ENCODE data around the gene GRK5. TPM values are rescaled to one million over a fixed set of nuclear protein-coding genes. Genes with fewer than 3 reads are reported as not detected.
"Not testable (repeated sequence)": the region's sequence is repeated elsewhere in the genome, so short reads cannot be mapped to it uniquely, and the experiment has no call there.

GRK5 gene
- total and polyA plus RNA-seq, 8 donors, result 34.6 to 60.8 (median 54.5) TPM

DNA sequence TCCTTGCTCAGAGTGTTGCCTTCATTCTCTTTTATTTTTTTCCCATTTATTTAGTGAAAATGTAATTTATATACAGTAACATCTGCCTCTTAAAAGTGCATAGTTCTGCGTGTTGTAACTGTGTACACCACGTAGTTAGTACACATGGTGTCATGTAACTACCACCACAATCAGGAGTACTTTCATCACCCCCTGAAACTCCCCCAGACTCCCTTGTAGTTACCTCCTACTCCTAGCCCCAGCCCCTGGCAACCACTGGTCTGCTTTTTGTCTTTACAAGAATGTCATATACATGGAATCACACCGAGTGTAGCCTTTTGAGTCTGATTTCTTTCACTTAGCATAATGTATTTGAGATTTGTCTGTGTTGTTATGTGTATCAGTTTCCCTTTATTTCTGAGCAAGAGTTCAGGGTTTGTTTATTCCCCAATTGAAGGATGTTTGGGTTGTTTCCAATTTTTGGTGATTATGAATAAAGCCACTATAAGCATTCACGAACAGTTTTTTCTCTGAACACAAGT, 50.6 kb downstream of the GRK5 start:
- H3K27ac ChIP-seq, result no peak overlapping the region
- ATAC-seq, result no peak
- intact Hi-C loops (cut with DNase I), result no loop called here

GRCh38 chr10:119259345-119259744, 52.0 kb downstream of the GRK5 start:
- intact Hi-C loops (cut with DNase I), result no loop called here

More for the DNA sequence above, 50.6 kb downstream of the GRK5 start:
- Histone ChIP-seq H3K36me3 (no peaks in the 10 kb centered on the region), H3K9me3 (no peaks in the 10 kb centered on the region), H3K4me3 (no peak overlapping the region), H3K4me1 (peaks cover 15 to 33% of the 10 kb centered on the region in 2 donors), H3K27me3 (no peaks in the 10 kb centered on the region)
- DNase-seq, result no peak
- TF ChIP-seq CTCF (IDR thresholded peaks at IDR 0.05), result no peak

DNA sequence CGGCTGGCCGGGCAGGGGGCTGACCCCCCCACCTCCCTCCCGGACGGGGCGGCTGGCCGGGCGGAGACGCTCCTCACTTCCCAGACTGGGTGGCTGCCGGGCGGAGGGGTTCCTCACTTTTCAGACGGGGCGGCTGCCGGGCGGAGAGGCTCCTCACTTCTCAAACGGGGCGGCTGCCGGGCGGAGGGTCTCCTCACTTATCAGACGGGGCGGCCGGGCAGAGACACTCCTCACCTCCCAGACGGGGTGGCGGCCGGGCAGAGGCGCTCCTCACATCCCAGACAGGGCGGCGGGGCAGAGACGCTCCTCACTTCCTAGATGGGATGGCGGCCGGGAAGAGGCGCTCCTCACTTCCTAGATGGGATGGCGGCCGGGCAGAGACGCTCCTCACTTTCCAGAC, 53.6 kb downstream of the GRK5 start:
- ATAC-seq; H3K27me3 ChIP-seq; H3K27ac ChIP-seq; DNase-seq; H3K4me3 ChIP-seq; H3K9me3 ChIP-seq; H3K36me3 ChIP-seq; intact Hi-C loops (cut with DNase I): not testable (repeated sequence)
- H3K4me1 ChIP-seq, result peaks cover 0 to 17% of the 10 kb centered on the region in 2 donors

More at GRCh38 chr10:119259345-119259744, 52.0 kb downstream of the GRK5 start:
- no peak for ATAC-seq
- H3K4me1 ChIP-seq, result peaks cover 6 to 28% of the 10 kb centered on the region in 2 donors
- H3K4me3 ChIP-seq, result no peak overlapping the region
- no peak for DNase-seq
- no peaks in the 10 kb centered on the region for H3K36me3 ChIP-seq
- no peak overlapping the region for H3K27ac ChIP-seq
- no peaks in the 10 kb centered on the region for H3K27me3 ChIP-seq
- H3K9me3 ChIP-seq, result no peaks in the 10 kb centered on the region
- no peak for TF ChIP-seq CTCF (IDR thresholded peaks at IDR 0.05)

- Histone ChIP-seq H3K27me3 (no peaks in the 10 kb centered on the region), H3K36me3 (no peaks in the 10 kb centered on the region), H3K4me1 (peaks cover 0 to 28% of the 10 kb centered on the region in 2 donors), H3K27ac (peak overlapping the region; percentile 15 to 46), H3K9me3 (no peaks in the 10 kb centered on the region), H3K4me3 (no peak overlapping the region)
- no peak for DNase-seq
- ATAC-seq, result no peak
- no peak for TF ChIP-seq CTCF (IDR thresholded peaks at IDR 0.05)
- intact Hi-C loops (cut with DNase I), result no loop called here
Measured at GRCh38 chr10:119263951-119264617, 56.7 kb downstream of the GRK5 start.

- H3K27me3 ChIP-seq, result no peaks in the 10 kb centered on the region
- intact Hi-C loops (cut with DNase I), result no loop called here
- ATAC-seq (no peak), DNase-seq (no peak)
- no peaks in the 10 kb centered on the region for H3K9me3 ChIP-seq
- H3K4me3 ChIP-seq, result no peak overlapping the region
- H3K36me3 ChIP-seq, result no peaks in the 10 kb centered on the region
- no peak overlapping the region for H3K27ac ChIP-seq
- peaks cover 8 to 43% of the 10 kb centered on the region in 2 donors for H3K4me1 ChIP-seq
- TF ChIP-seq CTCF (IDR thresholded peaks at IDR 0.05), result no peak
Measured at GRCh38 chr10:119265691-119266090, 58.3 kb downstream of the GRK5 start.

All from left lung (tissue), 10 donors.